DMS53 treated with DMSO at 0.1 percent for 48 hours (cell line): ENCODE results near the gene NKX2-2.

Source experiments
- DNase-seq: peaks from one replicate; lab custom pipeline; 2025; ENCODE audit not compliant: unreplicated experiment; lab: John Stamatoyannopoulos, UW

NKX2-2 gene

DNA sequence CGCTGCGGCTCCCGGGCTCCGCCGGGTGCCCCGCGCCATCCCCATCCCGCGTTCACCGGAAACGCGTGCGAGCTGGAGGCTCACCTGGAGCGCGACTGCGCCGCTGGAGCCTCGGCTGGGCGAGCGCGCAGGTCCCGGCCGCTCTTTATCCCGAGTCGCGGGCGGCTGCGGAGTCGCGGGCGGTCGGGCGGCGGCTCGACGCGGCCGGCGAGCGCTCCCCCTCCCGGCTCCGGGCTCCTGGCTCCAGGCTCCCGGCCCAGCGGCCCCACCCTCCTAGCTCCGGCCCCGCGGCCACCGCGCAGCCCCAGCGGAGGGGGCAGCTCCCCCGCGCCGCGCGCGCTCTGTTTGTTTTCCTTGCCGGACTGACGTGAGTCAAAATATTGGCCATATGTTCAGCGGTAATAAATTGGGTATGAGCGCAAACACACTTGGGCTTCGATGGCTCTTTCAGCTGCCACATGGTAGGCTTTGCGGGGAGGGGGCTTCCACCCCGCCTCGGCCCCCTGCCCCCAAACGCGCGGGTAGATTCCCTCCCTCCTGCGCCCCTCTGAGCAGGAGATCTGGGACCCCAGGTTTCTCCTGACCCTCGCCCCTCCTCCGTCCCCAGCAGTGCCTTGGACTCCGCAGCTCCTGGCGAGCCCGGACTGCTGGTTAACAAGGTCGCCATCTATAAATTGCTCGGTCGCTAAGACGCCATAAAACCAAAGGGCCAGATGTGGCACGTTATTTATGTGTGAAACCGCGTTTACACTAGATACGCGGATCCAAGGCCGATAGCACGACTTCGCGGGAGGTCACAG is 8.8 kb upstream of the NKX2-2 start:
- no peak for DNase-seq

- DNase-seq: no peak
Observed at GRCh38 chr20:21521596-21522480, 8.0 kb upstream of the NKX2-2 start.

DNA sequence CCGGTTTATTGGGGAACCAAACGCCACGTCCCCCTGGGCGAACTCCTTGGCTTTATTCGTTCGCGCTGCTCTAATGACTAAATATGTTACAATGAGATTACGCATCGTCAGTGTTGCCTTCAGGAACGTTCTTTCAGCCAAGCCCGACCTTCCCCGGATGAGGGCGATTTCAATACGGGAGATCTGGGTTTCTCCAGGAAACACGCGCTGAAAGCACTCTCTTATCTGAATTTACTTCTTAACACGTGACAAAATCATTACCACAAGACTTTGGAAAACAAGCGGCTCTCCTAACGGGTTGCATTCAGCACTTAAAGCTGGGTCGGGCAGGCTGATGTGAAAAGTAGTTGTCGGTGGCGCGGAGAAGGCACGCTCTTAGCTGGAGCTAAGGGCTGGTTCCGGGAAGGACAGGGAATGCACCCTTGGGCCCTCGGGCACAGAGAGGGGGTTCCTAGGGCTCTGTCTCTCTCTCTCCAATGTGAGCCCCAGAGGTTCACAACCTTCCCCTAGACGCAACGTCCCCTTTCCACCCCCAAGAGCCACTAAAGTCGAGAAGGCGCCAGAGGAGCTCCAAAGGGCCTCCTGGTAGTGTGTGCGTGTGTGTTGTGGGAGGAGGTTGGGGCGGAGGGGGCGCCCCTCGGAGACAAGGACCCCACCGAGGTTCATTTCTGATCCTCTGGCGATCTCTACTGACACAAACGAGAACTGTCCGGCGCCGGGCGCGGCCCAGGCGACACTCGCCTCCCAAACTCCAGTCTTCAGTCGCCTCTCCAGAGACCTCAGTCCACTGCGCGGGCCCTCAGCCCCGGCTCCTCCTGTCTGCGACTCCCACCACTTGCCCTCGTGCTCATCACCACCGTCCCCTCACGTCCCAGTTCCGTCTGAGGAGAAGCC is 7.1 kb upstream of the NKX2-2 start:
- no peak for DNase-seq

DNA sequence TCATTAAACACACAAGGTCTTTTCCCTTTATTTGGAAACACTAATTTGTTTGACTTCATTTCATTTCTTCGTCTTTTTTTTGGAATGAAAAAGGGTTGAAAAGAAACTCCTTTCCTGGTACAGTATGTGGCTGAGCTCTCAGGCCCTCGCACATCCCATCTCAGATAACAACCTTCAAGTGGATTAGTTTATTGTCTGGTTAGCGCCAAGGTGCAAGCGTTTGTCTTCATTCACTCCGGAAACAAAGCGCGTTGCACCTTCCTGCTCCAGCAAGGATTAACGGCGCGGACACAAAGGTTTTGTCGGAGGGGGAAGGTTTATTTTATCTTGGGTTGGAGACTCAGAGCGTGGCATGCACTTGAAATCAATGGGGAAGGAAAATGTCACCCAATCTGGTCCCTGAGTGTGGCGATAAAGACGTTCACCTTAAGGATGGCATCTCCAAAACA is 5.3 kb upstream of the NKX2-2 start:
- DNase-seq: no peak

GRCh38 chr20:21518292-21518991 is 4.6 kb upstream of the NKX2-2 start:
- DNase-seq: no peak

- no peak for DNase-seq
Observed at GRCh38 chr20:21517566-21518277, 3.9 kb upstream of the NKX2-2 start.

GRCh38 chr20:21516861-21517565 is 3.1 kb upstream of the NKX2-2 start:
- DNase-seq: no peak

- DNase-seq: no peak
Observed at GRCh38 chr20:21516180-21516567, 2.3 kb upstream of the NKX2-2 start.

DNA sequence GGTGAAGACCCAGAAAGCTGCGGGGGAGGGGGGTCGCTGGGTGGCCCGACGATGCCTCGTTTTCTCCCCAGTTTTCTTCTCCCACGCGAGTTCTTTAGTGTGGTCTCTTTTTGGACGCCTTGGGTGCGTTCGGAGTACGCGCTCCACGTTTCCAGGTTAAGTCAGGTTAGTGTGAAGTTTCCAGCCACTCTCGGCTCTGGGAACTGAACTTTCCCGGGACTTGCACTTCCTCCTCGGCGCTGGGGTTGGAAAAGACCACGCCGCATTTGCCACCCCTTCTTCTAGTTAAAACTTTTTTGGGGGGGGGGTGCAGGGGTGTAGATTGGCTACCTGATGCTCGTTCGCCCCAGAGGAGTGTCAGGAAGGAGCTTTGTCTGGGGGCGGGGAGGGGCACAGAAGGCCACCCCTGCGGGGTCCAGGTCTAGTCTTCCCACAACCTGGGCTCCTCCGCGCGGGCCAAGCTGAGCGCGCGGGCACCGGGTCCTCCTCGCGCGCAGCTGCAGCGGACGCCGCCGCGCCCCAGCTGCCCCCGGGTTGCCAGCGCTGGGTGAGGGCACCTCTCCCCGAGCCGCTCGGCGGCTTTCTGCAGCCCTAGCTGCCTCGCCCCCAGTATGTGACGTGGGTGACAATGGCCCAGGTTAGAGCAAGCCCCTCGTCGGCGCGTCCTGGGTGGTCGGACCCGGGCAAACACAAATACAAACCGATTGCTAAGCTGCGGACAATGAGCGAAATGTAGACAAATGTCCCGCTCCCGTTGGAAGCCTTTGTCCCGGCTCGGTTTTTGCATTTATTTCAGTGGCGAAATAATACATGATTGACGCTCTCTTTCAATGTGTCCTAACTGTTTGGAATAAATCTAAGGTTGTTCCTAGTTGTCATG is 1.7 kb upstream of the NKX2-2 start:
- no peak for DNase-seq

GRCh38 chr20:21514553-21515251 is 838 bp upstream of the NKX2-2 start:
- no peak for DNase-seq

DNA sequence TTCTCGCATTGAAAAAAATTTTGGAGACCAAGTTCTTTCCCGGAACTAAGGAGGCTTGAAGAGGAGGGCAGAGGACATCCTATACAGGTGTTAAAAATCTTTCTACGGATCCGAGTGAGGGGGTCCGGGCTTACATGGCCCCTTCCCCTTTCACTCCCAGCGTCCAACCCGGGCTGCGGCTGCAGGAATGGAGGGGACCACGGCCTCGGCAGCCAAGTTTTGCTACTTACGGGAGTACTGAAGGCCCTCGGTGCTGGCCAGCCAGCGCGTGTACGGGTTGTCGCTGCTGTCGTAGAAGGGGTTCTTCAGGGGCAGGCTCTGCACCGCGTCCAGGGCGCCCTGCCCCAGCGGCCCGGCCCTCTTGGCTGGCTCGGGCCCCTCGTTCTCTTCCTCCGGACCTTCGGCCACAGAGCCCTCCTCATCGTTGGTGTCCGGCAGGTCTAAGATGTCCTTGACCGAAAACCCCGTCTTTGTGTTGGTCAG is 642 bp downstream of the NKX2-2 start:
- no peak for DNase-seq

- DNase-seq: no peak
Observed at GRCh38 chr20:21512634-21513180, 1.2 kb downstream of the NKX2-2 start.

DNA sequence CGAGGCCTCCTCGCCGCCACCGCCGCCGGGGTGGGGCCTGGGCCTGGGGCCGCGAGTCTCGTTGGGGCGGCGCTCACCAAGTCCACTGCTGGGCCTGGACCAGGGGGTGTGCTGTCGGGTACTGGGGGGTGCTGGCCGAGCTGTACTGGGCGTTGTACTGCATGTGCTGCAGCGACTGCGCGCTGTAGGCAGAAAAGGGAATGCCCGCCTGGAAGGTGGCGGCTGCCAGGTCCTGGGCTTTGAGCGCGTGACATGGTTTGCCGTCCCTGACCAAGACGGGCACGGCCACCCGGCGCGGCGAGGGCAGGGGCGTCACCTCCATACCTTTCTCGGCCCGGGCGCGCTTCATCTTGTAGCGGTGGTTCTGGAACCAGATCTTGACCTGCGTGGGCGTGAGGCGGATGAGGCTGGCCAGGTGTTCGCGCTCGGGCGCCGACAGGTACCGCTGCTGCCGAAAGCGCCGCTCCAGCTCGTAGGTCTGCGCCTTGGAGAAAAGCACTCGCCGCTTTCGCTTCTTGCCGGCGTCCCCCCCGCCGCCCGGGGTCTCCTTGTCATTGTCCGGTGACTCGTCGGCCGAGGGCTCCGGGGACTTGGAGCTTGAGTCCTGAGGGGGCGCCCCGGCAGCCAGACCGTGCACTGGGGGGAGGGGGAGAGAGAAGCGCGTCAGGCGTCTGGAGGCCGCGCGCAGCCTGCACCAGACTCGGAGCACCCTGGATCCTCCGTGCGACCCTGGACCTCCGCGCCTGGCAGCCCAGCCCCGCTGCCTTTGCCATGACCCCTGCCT is 1.8 kb downstream of the NKX2-2 start:
- DNase-seq: no peak

DNA sequence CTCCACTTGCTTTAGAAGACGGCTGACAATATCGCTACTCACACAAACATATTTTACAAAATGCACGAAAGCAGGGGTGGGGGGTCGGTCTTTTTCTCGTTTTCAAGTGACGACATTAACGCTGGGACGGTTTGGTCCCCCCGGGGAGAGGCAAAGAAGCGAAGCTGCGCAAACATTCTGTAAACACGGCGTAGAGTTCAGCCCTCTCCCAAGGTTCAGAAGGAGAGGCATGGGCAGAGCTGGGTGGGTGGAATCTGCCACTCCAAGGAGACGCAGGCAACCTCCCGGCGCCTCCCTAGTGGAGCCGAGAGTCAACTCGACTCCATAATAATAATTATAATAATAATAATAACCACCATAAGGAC is 2.4 kb downstream of the NKX2-2 start:
- no peak for DNase-seq

DNA sequence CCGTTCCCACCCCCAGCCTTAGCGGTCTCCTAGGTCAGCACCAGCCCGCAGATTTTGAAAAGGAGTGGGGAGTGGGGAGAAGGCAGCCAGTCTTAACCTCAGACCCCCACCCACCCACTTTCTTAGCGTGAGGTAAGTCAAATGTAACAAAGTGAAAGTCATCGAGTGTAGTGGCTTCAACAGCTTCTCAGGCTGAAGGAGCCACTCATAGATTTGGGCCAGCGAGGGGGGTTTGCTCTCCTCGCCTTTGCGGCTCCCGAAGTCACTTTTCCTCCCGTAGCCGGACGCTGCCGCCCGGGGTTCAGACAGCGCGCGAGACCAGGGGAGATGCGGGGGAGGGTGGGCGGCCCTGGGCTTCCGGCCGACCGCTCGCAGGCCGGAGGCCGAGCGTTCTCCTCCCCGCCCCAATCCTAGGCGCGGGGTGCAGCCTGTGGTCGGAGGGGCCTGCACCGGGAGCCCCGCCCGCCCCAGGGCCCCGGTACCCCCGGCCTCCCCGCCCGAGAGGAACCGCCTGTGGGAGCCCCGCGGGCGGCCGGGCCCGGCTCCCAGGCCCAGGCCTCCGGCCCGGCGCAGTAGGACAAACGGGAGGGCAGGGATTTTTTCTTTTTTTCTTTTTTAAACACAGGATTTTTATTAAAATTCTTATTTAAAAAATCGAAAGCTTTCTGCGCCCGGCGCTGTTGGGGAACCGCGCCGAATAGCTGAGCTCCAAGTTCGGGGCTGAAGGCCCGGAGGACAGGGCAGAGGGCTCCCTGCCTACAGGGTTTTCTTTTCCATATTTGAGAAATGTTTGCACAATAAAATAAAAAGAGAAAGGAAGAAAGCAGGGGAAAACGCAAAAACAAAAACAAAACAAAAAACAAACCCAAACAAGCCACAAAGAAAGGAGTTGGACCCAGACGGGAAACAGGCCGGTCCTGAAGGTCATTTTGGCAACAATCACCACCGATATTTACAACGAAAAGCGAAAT is 3.2 kb downstream of the NKX2-2 start:
- no peak for DNase-seq
